WTC11 (cell line): ENCODE measurements around the gene PPP4R4. TPM values are rescaled to one million over a fixed set of nuclear protein-coding genes. Genes with fewer than 3 reads are reported as not detected.

Source experiments
- ATAC-seq: fragments of 200-7000 bp; cut with Tn5 transposase; 2 replicates; pipeline ENCODE4 v1.10.0; 2021; ENCODE audit warnings: mild to moderate bottlenecking, moderate library complexity
- CTCF ChIA-PET: fragments of 300-600 bp; sonication (Branson Sonifier 250); formaldehyde crosslinking; loops from one replicate; lab custom pipeline; 2021; ENCODE audit warnings: antibody characterized with exemption; lab: Charles Lee
- POLR2A ChIA-PET: fragments of 350-600 bp; sonication (Branson Sonifier 250); formaldehyde crosslinking; loops from one replicate; lab custom pipeline; 2021; ENCODE audit warnings: antibody characterized with exemption; lab: Charles Lee
- DNase-seq: peaks from one replicate; pipeline ENCODE4 v3.0.0; 2021; ENCODE audit warnings: low spot score
- H3K27ac Mint-ChIP-seq: 2 replicates; pipeline ENCODE4 v1.8.0; 2021; ENCODE audit warnings: mixed read lengths
- H3K27me3 Mint-ChIP-seq: 2 replicates; pipeline ENCODE4 v1.8.0; 2021; ENCODE audit warnings: low read depth, mild to moderate bottlenecking, moderate library complexity, mixed read lengths
- H3K36me3 Mint-ChIP-seq: 2 replicates; pipeline ENCODE4 v1.8.0; 2021; ENCODE audit warnings: mixed read lengths
- H3K4me1 Mint-ChIP-seq: 2 replicates; pipeline ENCODE4 v1.8.0; 2022; ENCODE audit warnings: mixed read lengths
- H3K4me3 Mint-ChIP-seq: 2 replicates; pipeline ENCODE4 v1.8.0; 2021; ENCODE audit warnings: mild to moderate bottlenecking, moderate library complexity, mixed read lengths
- H3K9me3 Mint-ChIP-seq: 2 replicates; pipeline ENCODE4 v1.8.0; 2021; ENCODE audit warnings: mixed read lengths
- ATF1 ChIP-seq: sonication (generic); formaldehyde crosslinking; IDR thresholded peaks from 2 replicates; pipeline ENCODE4 v1.8.1; 2023; ENCODE audit warnings: mild to moderate bottlenecking, moderate library complexity, missing genetic modification reagents
- ELF4 ChIP-seq: sonication (generic); formaldehyde crosslinking; IDR thresholded peaks from 2 replicates; pipeline ENCODE4 v1.8.1; 2022; ENCODE audit warnings: low read depth, mild to moderate bottlenecking, moderate library complexity, missing genetic modification reagents
- FOXP1 ChIP-seq: sonication (generic); formaldehyde crosslinking; IDR thresholded peaks from 2 replicates; pipeline ENCODE4 v1.8.0; 2022; ENCODE audit warnings: missing genetic modification reagents, mild to moderate bottlenecking, moderate library complexity, borderline replicate concordance
- HMGA2 ChIP-seq: fragments of 250-450 bp; sonication (Bioruptor Pico); IDR thresholded peaks from 2 replicates; pipeline ENCODE4 v1.4.0; 2021; ENCODE audit warnings: mild to moderate bottlenecking, moderate library complexity
- IRF2 ChIP-seq: sonication (generic); formaldehyde crosslinking; IDR thresholded peaks from 2 replicates; pipeline ENCODE4 v1.8.0; 2022; ENCODE audit warnings: low read depth, missing genetic modification reagents, borderline replicate concordance
- KAT7 ChIP-seq: sonication (generic); formaldehyde crosslinking; IDR thresholded peaks from 2 replicates; pipeline ENCODE4 v1.8.1; 2023; ENCODE audit warnings: missing genetic modification reagents, mild to moderate bottlenecking, borderline replicate concordance
- NFE2L1 ChIP-seq: sonication (generic); formaldehyde crosslinking; IDR thresholded peaks from 2 replicates; pipeline ENCODE4 v1.8.1; 2023; ENCODE audit warnings: missing genetic modification reagents
- SMAD3 ChIP-seq: sonication (generic); formaldehyde crosslinking; IDR thresholded peaks from 2 replicates; pipeline ENCODE4 v1.8.0; 2022; ENCODE audit warnings: missing genetic modification reagents, mild to moderate bottlenecking, borderline replicate concordance
- SMAD4 ChIP-seq: sonication (generic); formaldehyde crosslinking; IDR thresholded peaks from 2 replicates; pipeline ENCODE4 v1.8.0; 2022; ENCODE audit warnings: mild to moderate bottlenecking, missing genetic modification reagents
- TCF7 ChIP-seq: sonication (generic); formaldehyde crosslinking; IDR thresholded peaks from 2 replicates; pipeline ENCODE4 v1.8.0; 2022; ENCODE audit warnings: mild to moderate bottlenecking, low read depth, missing genetic modification reagents, moderate library complexity
- TEAD1 ChIP-seq: sonication (generic); formaldehyde crosslinking; IDR thresholded peaks from 2 replicates; pipeline ENCODE4 v1.8.0; 2022; ENCODE audit warnings: mild to moderate bottlenecking, missing genetic modification reagents
- TEAD4 ChIP-seq: sonication (generic); formaldehyde crosslinking; IDR thresholded peaks from 2 replicates; pipeline ENCODE4 v1.8.0; 2022; ENCODE audit warnings: mild to moderate bottlenecking, missing genetic modification reagents
- ZNF416 ChIP-seq: fragments of 250-450 bp; sonication (Bioruptor Pico); IDR thresholded peaks from 2 replicates; pipeline ENCODE4 v1.9.0; 2021; ENCODE audit warnings: mild to moderate bottlenecking, inconsistent platforms
- total RNA-seq: library from RNA; stranded (reverse); gene quantifications from 3 replicates; pipeline ENCODE4 v1.2.3, GENCODE V29; 2021
- TF ChIP-seq, protein P1 (sequence below): sonication (generic); formaldehyde crosslinking; conservative IDR thresholded peaks from 2 replicates; pipeline ENCODE4 v1.8.1; 2022; ENCODE audit warnings: mild to moderate bottlenecking, missing genetic modification reagents
- TF ChIP-seq, protein P2 (sequence below): sonication (generic); formaldehyde crosslinking; IDR thresholded peaks from 2 replicates; pipeline ENCODE4 v1.8.1; 2023; ENCODE audit warnings: mild to moderate bottlenecking, missing genetic modification reagents, moderate library complexity
- TF ChIP-seq, protein P3 (sequence below): sonication (generic); formaldehyde crosslinking; IDR thresholded peaks from 2 replicates; pipeline ENCODE4 v1.8.0; 2022; ENCODE audit warnings: mild to moderate bottlenecking, missing genetic modification reagents
- TF ChIP-seq, protein P4 (sequence below): sonication (generic); formaldehyde crosslinking; IDR thresholded peaks from 2 replicates; pipeline ENCODE4 v1.8.1; 2023; ENCODE audit warnings: mild to moderate bottlenecking, moderate library complexity, missing genetic modification reagents
- TF ChIP-seq, protein P5 (sequence below): sonication (generic); formaldehyde crosslinking; IDR thresholded peaks from 2 replicates; pipeline ENCODE4 v1.8.0; 2023; ENCODE audit warnings: missing genetic modification reagents, mild to moderate bottlenecking, borderline replicate concordance
- TF ChIP-seq, protein P6 (sequence below): fragments of 250-450 bp; sonication (Bioruptor Pico); IDR thresholded peaks from 2 replicates; pipeline ENCODE4 v1.9.0; 2021; ENCODE audit warnings: mild to moderate bottlenecking, borderline replicate concordance
- TF ChIP-seq, protein P7 (sequence below): sonication (generic); formaldehyde crosslinking; conservative IDR thresholded peaks from 2 replicates; pipeline ENCODE4 v1.8.1; 2023; ENCODE audit warnings: mild to moderate bottlenecking, low read depth, missing genetic modification reagents, moderate library complexity

The PPP4R4 gene
- total RNA-seq, 1 experiment from 2014 or later, result 9.6 TPM

DNA sequence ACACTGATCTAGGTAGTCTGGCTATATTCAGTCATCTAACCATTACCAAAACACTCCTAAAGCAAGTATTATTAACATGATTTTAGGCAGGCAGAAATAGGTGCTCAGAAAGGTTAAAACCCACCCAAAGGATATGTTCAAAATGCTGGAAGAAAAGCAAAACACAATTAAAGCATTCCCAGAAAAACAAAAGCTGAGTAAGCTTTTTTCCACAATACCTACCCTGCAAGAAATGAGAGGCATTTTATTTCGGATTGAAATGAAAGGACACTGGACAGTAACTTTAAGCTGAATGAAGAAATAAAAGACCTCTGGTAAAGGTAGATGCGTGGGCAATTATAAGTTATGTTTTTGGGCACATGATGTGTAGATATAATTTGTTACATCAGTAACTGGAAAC, 140.8 kb downstream of the PPP4R4 start (continued):
- TF ChIP-seq, protein P1, sequence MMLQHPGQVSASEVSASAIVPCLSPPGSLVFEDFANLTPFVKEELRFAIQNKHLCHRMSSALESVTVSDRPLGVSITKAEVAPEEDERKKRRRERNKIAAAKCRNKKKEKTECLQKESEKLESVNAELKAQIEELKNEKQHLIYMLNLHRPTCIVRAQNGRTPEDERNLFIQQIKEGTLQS (CRISPR knock-in tag), result no peak
- TF ChIP-seq TEAD1, result no peak
- no peak for TF ChIP-seq ELF4 (CRISPR knock-in tag)
- TF ChIP-seq NFE2L1, result no peak

DNA sequence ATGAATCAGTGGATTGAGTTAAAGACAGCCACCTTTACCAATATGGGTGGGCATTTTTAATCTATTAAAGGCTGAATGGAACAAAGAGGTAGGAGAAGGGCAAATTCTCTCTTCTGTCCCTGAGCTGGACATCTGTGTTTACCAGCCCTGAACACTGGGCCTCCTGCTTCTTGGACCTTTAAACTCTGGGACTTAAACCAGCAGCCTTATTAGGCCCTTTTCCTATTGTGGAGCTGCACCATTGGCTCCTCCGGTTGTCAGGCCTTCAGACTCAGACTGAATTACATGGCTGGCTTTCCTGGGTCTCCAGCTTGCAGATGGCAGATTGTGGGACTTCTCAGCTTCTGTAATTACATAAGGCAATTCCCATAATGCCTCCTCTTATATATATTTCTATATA, 142.6 kb downstream of the PPP4R4 start:
- ChIA-PET CTCF (interaction anchor here (1.0 kb wide), 2 partner anchors 10 to 280 kb away, joined by 3 to 5 read pairs; no protein-coding TSS in a partner anchor), POLR2A (no interaction called here)
- no peak for TF ChIP-seq KAT7 (CRISPR knock-in tag)
- TF ChIP-seq SMAD4, result no peak
- TF ChIP-seq HMGA2 (CRISPR knock-in tag), result no peak
- TF ChIP-seq, protein P2, sequence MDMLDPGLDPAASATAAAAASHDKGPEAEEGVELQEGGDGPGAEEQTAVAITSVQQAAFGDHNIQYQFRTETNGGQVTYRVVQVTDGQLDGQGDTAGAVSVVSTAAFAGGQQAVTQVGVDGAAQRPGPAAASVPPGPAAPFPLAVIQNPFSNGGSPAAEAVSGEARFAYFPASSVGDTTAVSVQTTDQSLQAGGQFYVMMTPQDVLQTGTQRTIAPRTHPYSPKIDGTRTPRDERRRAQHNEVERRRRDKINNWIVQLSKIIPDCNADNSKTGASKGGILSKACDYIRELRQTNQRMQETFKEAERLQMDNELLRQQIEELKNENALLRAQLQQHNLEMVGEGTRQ (CRISPR knock-in tag), result no peak
- TF ChIP-seq, protein P3, sequence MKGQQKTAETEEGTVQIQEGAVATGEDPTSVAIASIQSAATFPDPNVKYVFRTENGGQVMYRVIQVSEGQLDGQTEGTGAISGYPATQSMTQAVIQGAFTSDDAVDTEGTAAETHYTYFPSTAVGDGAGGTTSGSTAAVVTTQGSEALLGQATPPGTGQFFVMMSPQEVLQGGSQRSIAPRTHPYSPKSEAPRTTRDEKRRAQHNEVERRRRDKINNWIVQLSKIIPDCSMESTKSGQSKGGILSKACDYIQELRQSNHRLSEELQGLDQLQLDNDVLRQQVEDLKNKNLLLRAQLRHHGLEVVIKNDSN (CRISPR knock-in tag), result no peak
- no peak for TF ChIP-seq ATF1
- no peak for TF ChIP-seq ZNF416 (CRISPR knock-in tag)
- TF ChIP-seq, protein P4, sequence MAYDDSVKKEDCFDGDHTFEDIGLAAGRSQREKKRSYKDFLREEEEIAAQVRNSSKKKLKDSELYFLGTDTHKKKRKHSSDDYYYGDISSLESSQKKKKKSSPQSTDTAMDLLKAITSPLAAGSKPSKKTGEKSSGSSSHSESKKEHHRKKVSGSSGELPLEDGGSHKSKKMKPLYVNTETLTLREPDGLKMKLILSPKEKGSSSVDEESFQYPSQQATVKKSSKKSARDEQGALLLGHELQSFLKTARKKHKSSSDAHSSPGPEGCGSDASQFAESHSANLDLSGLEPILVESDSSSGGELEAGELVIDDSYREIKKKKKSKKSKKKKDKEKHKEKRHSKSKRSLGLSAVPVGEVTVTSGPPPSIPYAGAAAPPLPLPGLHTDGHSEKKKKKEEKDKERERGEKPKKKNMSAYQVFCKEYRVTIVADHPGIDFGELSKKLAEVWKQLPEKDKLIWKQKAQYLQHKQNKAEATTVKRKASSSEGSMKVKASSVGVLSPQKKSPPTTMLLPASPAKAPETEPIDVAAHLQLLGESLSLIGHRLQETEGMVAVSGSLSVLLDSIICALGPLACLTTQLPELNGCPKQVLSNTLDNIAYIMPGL (CRISPR knock-in tag), result no peak
- TF ChIP-seq TEAD4, result no peak
- no peak for TF ChIP-seq IRF2 (CRISPR knock-in tag)
- TF ChIP-seq TCF7 (CRISPR knock-in tag), result no peak
- TF ChIP-seq SMAD3 (CRISPR knock-in tag), result no peak
- TF ChIP-seq NFE2L1, result no peak
- no peak for TF ChIP-seq FOXP1 (CRISPR knock-in tag)
- TF ChIP-seq, protein P5, sequence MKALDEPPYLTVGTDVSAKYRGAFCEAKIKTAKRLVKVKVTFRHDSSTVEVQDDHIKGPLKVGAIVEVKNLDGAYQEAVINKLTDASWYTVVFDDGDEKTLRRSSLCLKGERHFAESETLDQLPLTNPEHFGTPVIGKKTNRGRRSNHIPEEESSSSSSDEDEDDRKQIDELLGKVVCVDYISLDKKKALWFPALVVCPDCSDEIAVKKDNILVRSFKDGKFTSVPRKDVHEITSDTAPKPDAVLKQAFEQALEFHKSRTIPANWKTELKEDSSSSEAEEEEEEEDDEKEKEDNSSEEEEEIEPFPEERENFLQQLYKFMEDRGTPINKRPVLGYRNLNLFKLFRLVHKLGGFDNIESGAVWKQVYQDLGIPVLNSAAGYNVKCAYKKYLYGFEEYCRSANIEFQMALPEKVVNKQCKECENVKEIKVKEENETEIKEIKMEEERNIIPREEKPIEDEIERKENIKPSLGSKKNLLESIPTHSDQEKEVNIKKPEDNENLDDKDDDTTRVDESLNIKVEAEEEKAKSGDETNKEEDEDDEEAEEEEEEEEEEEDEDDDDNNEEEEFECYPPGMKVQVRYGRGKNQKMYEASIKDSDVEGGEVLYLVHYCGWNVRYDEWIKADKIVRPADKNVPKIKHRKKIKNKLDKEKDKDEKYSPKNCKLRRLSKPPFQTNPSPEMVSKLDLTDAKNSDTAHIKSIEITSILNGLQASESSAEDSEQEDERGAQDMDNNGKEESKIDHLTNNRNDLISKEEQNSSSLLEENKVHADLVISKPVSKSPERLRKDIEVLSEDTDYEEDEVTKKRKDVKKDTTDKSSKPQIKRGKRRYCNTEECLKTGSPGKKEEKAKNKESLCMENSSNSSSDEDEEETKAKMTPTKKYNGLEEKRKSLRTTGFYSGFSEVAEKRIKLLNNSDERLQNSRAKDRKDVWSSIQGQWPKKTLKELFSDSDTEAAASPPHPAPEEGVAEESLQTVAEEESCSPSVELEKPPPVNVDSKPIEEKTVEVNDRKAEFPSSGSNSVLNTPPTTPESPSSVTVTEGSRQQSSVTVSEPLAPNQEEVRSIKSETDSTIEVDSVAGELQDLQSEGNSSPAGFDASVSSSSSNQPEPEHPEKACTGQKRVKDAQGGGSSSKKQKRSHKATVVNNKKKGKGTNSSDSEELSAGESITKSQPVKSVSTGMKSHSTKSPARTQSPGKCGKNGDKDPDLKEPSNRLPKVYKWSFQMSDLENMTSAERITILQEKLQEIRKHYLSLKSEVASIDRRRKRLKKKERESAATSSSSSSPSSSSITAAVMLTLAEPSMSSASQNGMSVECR, result no peak
- TF ChIP-seq, protein P6, sequence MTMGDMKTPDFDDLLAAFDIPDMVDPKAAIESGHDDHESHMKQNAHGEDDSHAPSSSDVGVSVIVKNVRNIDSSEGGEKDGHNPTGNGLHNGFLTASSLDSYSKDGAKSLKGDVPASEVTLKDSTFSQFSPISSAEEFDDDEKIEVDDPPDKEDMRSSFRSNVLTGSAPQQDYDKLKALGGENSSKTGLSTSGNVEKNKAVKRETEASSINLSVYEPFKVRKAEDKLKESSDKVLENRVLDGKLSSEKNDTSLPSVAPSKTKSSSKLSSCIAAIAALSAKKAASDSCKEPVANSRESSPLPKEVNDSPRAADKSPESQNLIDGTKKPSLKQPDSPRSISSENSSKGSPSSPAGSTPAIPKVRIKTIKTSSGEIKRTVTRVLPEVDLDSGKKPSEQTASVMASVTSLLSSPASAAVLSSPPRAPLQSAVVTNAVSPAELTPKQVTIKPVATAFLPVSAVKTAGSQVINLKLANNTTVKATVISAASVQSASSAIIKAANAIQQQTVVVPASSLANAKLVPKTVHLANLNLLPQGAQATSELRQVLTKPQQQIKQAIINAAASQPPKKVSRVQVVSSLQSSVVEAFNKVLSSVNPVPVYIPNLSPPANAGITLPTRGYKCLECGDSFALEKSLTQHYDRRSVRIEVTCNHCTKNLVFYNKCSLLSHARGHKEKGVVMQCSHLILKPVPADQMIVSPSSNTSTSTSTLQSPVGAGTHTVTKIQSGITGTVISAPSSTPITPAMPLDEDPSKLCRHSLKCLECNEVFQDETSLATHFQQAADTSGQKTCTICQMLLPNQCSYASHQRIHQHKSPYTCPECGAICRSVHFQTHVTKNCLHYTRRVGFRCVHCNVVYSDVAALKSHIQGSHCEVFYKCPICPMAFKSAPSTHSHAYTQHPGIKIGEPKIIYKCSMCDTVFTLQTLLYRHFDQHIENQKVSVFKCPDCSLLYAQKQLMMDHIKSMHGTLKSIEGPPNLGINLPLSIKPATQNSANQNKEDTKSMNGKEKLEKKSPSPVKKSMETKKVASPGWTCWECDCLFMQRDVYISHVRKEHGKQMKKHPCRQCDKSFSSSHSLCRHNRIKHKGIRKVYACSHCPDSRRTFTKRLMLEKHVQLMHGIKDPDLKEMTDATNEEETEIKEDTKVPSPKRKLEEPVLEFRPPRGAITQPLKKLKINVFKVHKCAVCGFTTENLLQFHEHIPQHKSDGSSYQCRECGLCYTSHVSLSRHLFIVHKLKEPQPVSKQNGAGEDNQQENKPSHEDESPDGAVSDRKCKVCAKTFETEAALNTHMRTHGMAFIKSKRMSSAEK (CRISPR knock-in tag), result no peak
- TF ChIP-seq, protein P7, sequence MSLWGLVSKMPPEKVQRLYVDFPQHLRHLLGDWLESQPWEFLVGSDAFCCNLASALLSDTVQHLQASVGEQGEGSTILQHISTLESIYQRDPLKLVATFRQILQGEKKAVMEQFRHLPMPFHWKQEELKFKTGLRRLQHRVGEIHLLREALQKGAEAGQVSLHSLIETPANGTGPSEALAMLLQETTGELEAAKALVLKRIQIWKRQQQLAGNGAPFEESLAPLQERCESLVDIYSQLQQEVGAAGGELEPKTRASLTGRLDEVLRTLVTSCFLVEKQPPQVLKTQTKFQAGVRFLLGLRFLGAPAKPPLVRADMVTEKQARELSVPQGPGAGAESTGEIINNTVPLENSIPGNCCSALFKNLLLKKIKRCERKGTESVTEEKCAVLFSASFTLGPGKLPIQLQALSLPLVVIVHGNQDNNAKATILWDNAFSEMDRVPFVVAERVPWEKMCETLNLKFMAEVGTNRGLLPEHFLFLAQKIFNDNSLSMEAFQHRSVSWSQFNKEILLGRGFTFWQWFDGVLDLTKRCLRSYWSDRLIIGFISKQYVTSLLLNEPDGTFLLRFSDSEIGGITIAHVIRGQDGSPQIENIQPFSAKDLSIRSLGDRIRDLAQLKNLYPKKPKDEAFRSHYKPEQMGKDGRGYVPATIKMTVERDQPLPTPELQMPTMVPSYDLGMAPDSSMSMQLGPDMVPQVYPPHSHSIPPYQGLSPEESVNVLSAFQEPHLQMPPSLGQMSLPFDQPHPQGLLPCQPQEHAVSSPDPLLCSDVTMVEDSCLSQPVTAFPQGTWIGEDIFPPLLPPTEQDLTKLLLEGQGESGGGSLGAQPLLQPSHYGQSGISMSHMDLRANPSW, result no peak
- no peaks in the 10 kb centered on the region for H3K27me3 Mint-ChIP-seq
- ATAC-seq (no peak), DNase-seq (no peak)
- H3K36me3 Mint-ChIP-seq, result no peaks in the 10 kb centered on the region
- H3K27ac Mint-ChIP-seq, result no peak overlapping the region
- H3K4me1 Mint-ChIP-seq, result 0 out of 2 replicates have a peak, but pooled peaks cover 2% of the 10 kb centered on the region
- no peak overlapping the region for H3K4me3 Mint-ChIP-seq
- no peaks in the 10 kb centered on the region for H3K9me3 Mint-ChIP-seq
